NCI-H226 (cell line): Measurements from ENCODE around the gene AKR1C4.
"Not testable (repeated sequence)": the region's sequence is repeated elsewhere in the genome, so short reads cannot be mapped to it uniquely, and the experiment has no call there.

Experiments used
- DNase-seq: peaks from one replicate; pipeline ENCODE4 v3.0.0-alpha.2; 2015

Gene AKR1C4

GRCh38 chr10:5196702-5197113, at the start of gene AKR1C4:
AKR1C4 (plus strand) TSS chr10:5196837; CDS start chr10:5196868, 31 bp downstream.
- no peak for DNase-seq

GRCh38 chr10:5146920-5147254, 49.8 kb upstream of the AKR1C4 start:
- no peak for DNase-seq

GRCh38 chr10:5147255-5147980, 49.2 kb upstream of the AKR1C4 start:
- DNase-seq: no peak

- DNase-seq: no peak
Observed at GRCh38 chr10:5147981-5148677, 48.5 kb upstream of the AKR1C4 start.

GRCh38 chr10:5148678-5149032, 48.0 kb upstream of the AKR1C4 start:
- DNase-seq: no peak

GRCh38 chr10:5151076-5151475, 45.6 kb upstream of the AKR1C4 start:
- no peak for DNase-seq

- no peak for DNase-seq
Observed at GRCh38 chr10:5155951-5156350, 40.7 kb upstream of the AKR1C4 start.

GRCh38 chr10:5157501-5157900, 39.1 kb upstream of the AKR1C4 start:
- DNase-seq: no peak

GRCh38 chr10:5159126-5159525, 37.5 kb upstream of the AKR1C4 start:
- no peak for DNase-seq

GRCh38 chr10:5163487-5163886, 33.1 kb upstream of the AKR1C4 start:
- DNase-seq: no peak

- DNase-seq: no peak
Observed at GRCh38 chr10:5165738-5166137, 30.9 kb upstream of the AKR1C4 start.

GRCh38 chr10:5168897-5169420, 27.7 kb upstream of the AKR1C4 start:
- no peak for DNase-seq

- not testable (repeated sequence) for DNase-seq
Observed at GRCh38 chr10:5175581-5175980, 21.1 kb upstream of the AKR1C4 start.

- not testable (repeated sequence) for DNase-seq
Observed at GRCh38 chr10:5180503-5180902, 16.1 kb upstream of the AKR1C4 start.

- DNase-seq: no peak
Observed at GRCh38 chr10:5183923-5184322, 12.7 kb upstream of the AKR1C4 start.

GRCh38 chr10:5184987-5185775, 11.5 kb upstream of the AKR1C4 start, which contains the start of gene AKR1C8:
AKR1C8 (minus strand) TSS chr10:5185150; CDS start chr10:5185104, 46 bp downstream.
- DNase-seq: no peak

- DNase-seq: no peak
Observed at GRCh38 chr10:5187867-5188266, 8.8 kb upstream of the AKR1C4 start.

- DNase-seq: no peak
Observed at GRCh38 chr10:5188358-5188757, 8.3 kb upstream of the AKR1C4 start.

GRCh38 chr10:5194431-5194830, 2.2 kb upstream of the AKR1C4 start:
- DNase-seq: no peak

GRCh38 chr10:5195727-5196374, 786 bp upstream of the AKR1C4 start:
- no peak for DNase-seq

GRCh38 chr10:5198386-5198785, 1.7 kb downstream of the AKR1C4 start:
- DNase-seq: no peak

GRCh38 chr10:5199398-5199797, 2.8 kb downstream of the AKR1C4 start:
- no peak for DNase-seq

- DNase-seq: no peak
Observed at GRCh38 chr10:5206799-5207198, 10.2 kb downstream of the AKR1C4 start.
